HEK293 (cell line): Measurements from ENCODE around the gene SYTL3.

Experiments used
- CTCF ChIA-PET: fragments of 350-600 bp; formaldehyde crosslinking; extraction: SDS; loops from one replicate; lab custom pipeline; 2021; ENCODE audit warnings: antibody characterized with exemption; lab: Yijun Ruan, JAX
- POLR2A ChIA-PET: fragments of 300-600 bp; formaldehyde crosslinking; extraction: SDS; loops from one replicate; lab custom pipeline; 2020; ENCODE audit warnings: antibody characterized with exemption, inconsistent platforms; lab: Yijun Ruan, JAX
- H3K27ac ChIP-seq: fragments of 200-500 bp; sonication (Bioruptor generic); 2 replicates; pipeline ENCODE4 v1.5.1; 2014; ENCODE audit warnings: low read depth, low read length, control low read depth, inconsistent platforms; ENCODE audit errors: extremely low read depth
- H3K36me3 ChIP-seq, 2 experiments: fragments of 200-500 bp in 1 of 2; sonication (Bioruptor generic) in 1 of 2; 1 replicate in 1 of 2; 2 replicates in 1 of 2; pipeline ENCODE4 v1.5.1; 2014 to 2017; ENCODE audit warnings: inconsistent platforms in 2 of 2, low read length in 2 of 2; ENCODE audit not compliant: control insufficient read depth in 2 of 2, insufficient read depth in 1 of 2
- H3K4me1 ChIP-seq: fragments of 200-500 bp; sonication (Bioruptor generic); 2 replicates; pipeline ENCODE4 v1.5.1; 2014; ENCODE audit warnings: mild to moderate bottlenecking, low read length, inconsistent platforms; ENCODE audit not compliant: control insufficient read depth, insufficient read depth
- H3K4me3 ChIP-seq: 2 replicates; pipeline ENCODE4 v1.5.1; 2011; ENCODE audit warnings: low read depth, mild to moderate bottlenecking, control low read depth, low read length, moderate library complexity
- H3K9me3 ChIP-seq: fragments of 200-500 bp; sonication (Bioruptor generic); 2 replicates; pipeline ENCODE4 v1.5.1; 2014; ENCODE audit warnings: low read depth, low read length, inconsistent platforms; ENCODE audit not compliant: control insufficient read depth, insufficient read depth
- EGR2 ChIP-seq: fragments of 450-650 bp; formaldehyde crosslinking; IDR thresholded peaks from 2 replicates; pipeline ENCODE4 v1.5.1; 2016; ENCODE audit warnings: low read depth, missing biosample characterization, missing genetic modification characterization
- PRDM4 ChIP-seq: fragments of 450-650 bp; formaldehyde crosslinking; IDR thresholded peaks from 2 replicates; pipeline ENCODE4 v1.5.1; 2017; ENCODE audit warnings: missing biosample characterization, missing genetic modification characterization
- SP7 ChIP-seq: fragments of 450-650 bp; formaldehyde crosslinking; IDR thresholded peaks from 2 replicates; pipeline ENCODE4 v1.5.1; 2016; ENCODE audit warnings: missing biosample characterization, missing genetic modification characterization
- ZBTB11 ChIP-seq: fragments of 450-650 bp; formaldehyde crosslinking; conservative IDR thresholded peaks from 2 replicates; pipeline ENCODE4 v1.5.1; 2016; ENCODE audit warnings: low read depth, missing biosample characterization, missing genetic modification characterization
- ZBTB17 ChIP-seq: fragments of 450-650 bp; formaldehyde crosslinking; IDR thresholded peaks from 2 replicates; pipeline ENCODE4 v1.5.1; 2016; ENCODE audit warnings: missing biosample characterization, missing genetic modification characterization
- ZFHX2 ChIP-seq: fragments of 450-650 bp; formaldehyde crosslinking; conservative IDR thresholded peaks from 2 replicates; pipeline ENCODE4 v1.5.1; 2016; ENCODE audit warnings: missing biosample characterization, missing genetic modification characterization
- ZFP37 ChIP-seq: fragments of 450-650 bp; formaldehyde crosslinking; IDR thresholded peaks from 2 replicates; pipeline ENCODE4 v1.5.1; 2016; ENCODE audit warnings: missing biosample characterization, missing genetic modification characterization
- ZNF148 ChIP-seq: fragments of 450-650 bp; formaldehyde crosslinking; IDR thresholded peaks from 2 replicates; pipeline ENCODE4 v1.5.0; 2017; ENCODE audit warnings: missing biosample characterization, missing genetic modification characterization, borderline replicate concordance
- ZNF292 ChIP-seq: fragments of 450-650 bp; formaldehyde crosslinking; IDR thresholded peaks from 2 replicates; pipeline ENCODE4 v1.5.1; 2016; ENCODE audit warnings: low read depth, missing biosample characterization, missing genetic modification characterization, borderline replicate concordance
- ZNF324 ChIP-seq: fragments of 450-650 bp; formaldehyde crosslinking; IDR thresholded peaks from 2 replicates; pipeline ENCODE4 v1.5.1; 2016; ENCODE audit warnings: missing biosample characterization, missing genetic modification characterization
- ZNF473 ChIP-seq: fragments of 450-650 bp; formaldehyde crosslinking; IDR thresholded peaks from 2 replicates; pipeline ENCODE4 v1.5.1; 2017; ENCODE audit warnings: missing biosample characterization, missing genetic modification characterization
- ZNF610 ChIP-seq: fragments of 450-650 bp; formaldehyde crosslinking; IDR thresholded peaks from 2 replicates; pipeline ENCODE4 v1.5.1; 2016; ENCODE audit warnings: missing biosample characterization, missing genetic modification characterization, borderline replicate concordance
- ZNF621 ChIP-seq: fragments of 450-650 bp; formaldehyde crosslinking; IDR thresholded peaks from 2 replicates; pipeline ENCODE4 v1.5.1; 2017; ENCODE audit warnings: missing biosample characterization, missing genetic modification characterization
- ZSCAN30 ChIP-seq: fragments of 450-650 bp; IDR thresholded peaks from 2 replicates; pipeline ENCODE4 v1.5.1; 2018; ENCODE audit warnings: missing biosample characterization, mild to moderate bottlenecking, missing genetic modification characterization, moderate library complexity

SYTL3 gene

DNA sequence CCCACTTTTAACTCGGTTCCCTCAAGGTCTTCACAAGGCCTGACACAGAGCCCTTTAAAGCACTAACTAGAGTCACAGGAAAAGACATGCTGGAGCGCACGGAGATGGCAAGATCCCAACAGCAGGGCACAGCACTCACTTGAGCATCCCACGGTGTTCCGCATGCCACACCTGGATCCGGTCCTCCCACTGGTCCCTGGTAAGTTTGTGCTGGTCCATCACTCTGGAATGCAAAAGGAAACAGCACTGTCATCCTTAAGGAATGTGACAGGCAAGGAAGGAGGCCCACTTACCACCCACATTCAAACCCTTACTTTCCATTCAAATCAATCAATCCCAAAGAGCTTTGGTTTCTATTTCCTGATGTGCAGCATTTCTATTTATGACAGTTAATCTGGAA lies 134.7 kb downstream of the SYTL3 start:
- H3K4me1 ChIP-seq, result no peaks in the 10 kb centered on the region
- H3K36me3 ChIP-seq, result peaks cover 44 to 100% of the 10 kb centered on the region in 2 experiments
- ChIA-PET POLR2A (interaction anchor here (0.6 to 1.0 kb wide), 2 partner anchors 9 to 77 kb away, joined by 3 to 6 read pairs; no protein-coding TSS in a partner anchor), CTCF (interaction anchor here (0.6 kb wide), 1 partner anchor 617 kb away, joined by 4 read pairs; the partner anchor contains the start of genes GTF2H5 and SERAC1)
- TF ChIP-seq SP7 (tag by site-specific recombination), result no peak
- TF ChIP-seq ZFHX2 (tag by site-specific recombination), result peak; percentile 21; the same call in 1 of the 2 replicates
- TF ChIP-seq EGR2 (tag by site-specific recombination), result peak; percentile 57; the same call in 1 of the 2 replicates
- no peak overlapping the region for H3K27ac ChIP-seq
- no peaks in the 10 kb centered on the region for H3K9me3 ChIP-seq
- H3K4me3 ChIP-seq, result no peak overlapping the region

GRCh38 chr6:158785036-158785435 lies 135.2 kb downstream of the SYTL3 start:
- Histone ChIP-seq H3K4me1 (no peaks in the 10 kb centered on the region), H3K9me3 (no peaks in the 10 kb centered on the region), H3K36me3 (peaks cover 44 to 95% of the 10 kb centered on the region in 2 experiments), H3K4me3 (no peak overlapping the region), H3K27ac (no peak overlapping the region)
- POLR2A ChIA-PET, result interaction anchor here (0.6 to 1.0 kb wide), 3 partner anchors 8 to 78 kb away, joined by 3 to 6 read pairs (median 3); no protein-coding TSS in a partner anchor
- TF ChIP-seq ZNF292 (tag by site-specific recombination), result no peak
- no peak for TF ChIP-seq ZBTB11
- no peak for TF ChIP-seq ZNF621
- TF ChIP-seq ZNF324 (tag by site-specific recombination), result no peak
- no peak for TF ChIP-seq ZNF148 (tag by site-specific recombination)
- TF ChIP-seq ZSCAN30 (tag by site-specific recombination), result no peak
- TF ChIP-seq ZBTB17 (tag by site-specific recombination), result no peak
- no peak for TF ChIP-seq ZNF473
- no peak for TF ChIP-seq ZNF610
- no peak for TF ChIP-seq PRDM4
- no peak for TF ChIP-seq ZFP37
- CTCF ChIA-PET, result interaction anchor here (0.8 kb wide), 1 partner anchor 183 kb away, joined by 3 read pairs; no protein-coding TSS in a partner anchor
